Activated naive CD8-positive, alpha-beta T cell (primary cell): Measurements from ENCODE around the gene TEX19.

Source experiments
- H3K27ac Mint-ChIP-seq: one replicate; pipeline ENCODE4 v1.8.0; 2021; ENCODE audit warnings: mixed read lengths
- H3K27me3 Mint-ChIP-seq: one replicate; pipeline ENCODE4 v1.8.0; 2021; ENCODE audit warnings: mixed read lengths
- H3K36me3 Mint-ChIP-seq: one replicate; pipeline ENCODE4 v1.8.0; 2021; ENCODE audit warnings: mixed read lengths
- H3K4me1 Mint-ChIP-seq: one replicate; pipeline ENCODE4 v1.8.0; 2021; ENCODE audit warnings: low read depth, mixed read lengths
- H3K4me3 Mint-ChIP-seq: one replicate; pipeline ENCODE4 v1.8.0; 2021; ENCODE audit warnings: mild to moderate bottlenecking, mixed read lengths
- H3K9me3 Mint-ChIP-seq: one replicate; pipeline ENCODE4 v1.8.0; 2021; ENCODE audit warnings: low read depth, mixed read lengths

Gene TEX19

GRCh38 chr17:82392209-82392920 lies 33.3 kb downstream of the TEX19 start:
- peaks cover 2% of the 10 kb centered on the region for H3K36me3 Mint-ChIP-seq
- H3K27me3 Mint-ChIP-seq, result no peaks in the 10 kb centered on the region
- no peak overlapping the region for H3K4me3 Mint-ChIP-seq
- peaks cover 2% of the 10 kb centered on the region for H3K4me1 Mint-ChIP-seq
- no peaks in the 10 kb centered on the region for H3K9me3 Mint-ChIP-seq
- no peak overlapping the region for H3K27ac Mint-ChIP-seq

GRCh38 chr17:82392941-82393340 lies 33.9 kb downstream of the TEX19 start:
- Mint-ChIP-seq H3K27me3 (no peaks in the 10 kb centered on the region), H3K4me3 (no peak overlapping the region), H3K4me1 (no peaks in the 10 kb centered on the region), H3K27ac (no peak overlapping the region), H3K36me3 (peaks cover 2% of the 10 kb centered on the region), H3K9me3 (no peaks in the 10 kb centered on the region)

- Mint-ChIP-seq H3K27ac (no peak overlapping the region), H3K4me3 (no peak overlapping the region), H3K9me3 (no peaks in the 10 kb centered on the region), H3K36me3 (peaks cover 2% of the 10 kb centered on the region), H3K4me1 (no peaks in the 10 kb centered on the region), H3K27me3 (no peaks in the 10 kb centered on the region)
Observed at GRCh38 chr17:82394278-82394677, 35.2 kb downstream of the TEX19 start.

- H3K4me3 Mint-ChIP-seq, result no peak overlapping the region
- no peak overlapping the region for H3K27ac Mint-ChIP-seq
- peaks cover 4% of the 10 kb centered on the region for H3K36me3 Mint-ChIP-seq
- peaks cover 14% of the 10 kb centered on the region for H3K4me1 Mint-ChIP-seq
- no peaks in the 10 kb centered on the region for H3K9me3 Mint-ChIP-seq
- H3K27me3 Mint-ChIP-seq, result no peaks in the 10 kb centered on the region
Observed at GRCh38 chr17:82396601-82397435, 37.8 kb downstream of the TEX19 start.

- no peak overlapping the region for H3K27ac Mint-ChIP-seq
- H3K4me1 Mint-ChIP-seq, result peaks cover 15% of the 10 kb centered on the region
- H3K9me3 Mint-ChIP-seq, result no peaks in the 10 kb centered on the region
- no peak overlapping the region for H3K4me3 Mint-ChIP-seq
- peaks cover 4% of the 10 kb centered on the region for H3K36me3 Mint-ChIP-seq
- H3K27me3 Mint-ChIP-seq, result no peaks in the 10 kb centered on the region
Observed at GRCh38 chr17:82397449-82398335, 38.6 kb downstream of the TEX19 start.

- peaks cover 15% of the 10 kb centered on the region for H3K4me1 Mint-ChIP-seq
- peaks cover 7% of the 10 kb centered on the region for H3K36me3 Mint-ChIP-seq
- no peak overlapping the region for H3K27ac Mint-ChIP-seq
- no peak overlapping the region for H3K4me3 Mint-ChIP-seq
- no peaks in the 10 kb centered on the region for H3K9me3 Mint-ChIP-seq
- no peaks in the 10 kb centered on the region for H3K27me3 Mint-ChIP-seq
Observed at GRCh38 chr17:82399041-82399441, 40.0 kb downstream of the TEX19 start.

GRCh38 chr17:82399601-82400101 lies 40.6 kb downstream of the TEX19 start:
- Mint-ChIP-seq H3K4me3 (no peak overlapping the region), H3K4me1 (peaks cover 15% of the 10 kb centered on the region), H3K9me3 (no peaks in the 10 kb centered on the region), H3K27me3 (no peaks in the 10 kb centered on the region), H3K36me3 (peaks cover 7% of the 10 kb centered on the region), H3K27ac (no peak overlapping the region)

GRCh38 chr17:82400206-82400605 lies 41.2 kb downstream of the TEX19 start:
- H3K4me3 Mint-ChIP-seq, result no peak overlapping the region
- peaks cover 7% of the 10 kb centered on the region for H3K36me3 Mint-ChIP-seq
- peaks cover 15% of the 10 kb centered on the region for H3K4me1 Mint-ChIP-seq
- no peaks in the 10 kb centered on the region for H3K27me3 Mint-ChIP-seq
- no peaks in the 10 kb centered on the region for H3K9me3 Mint-ChIP-seq
- H3K27ac Mint-ChIP-seq, result no peak overlapping the region

GRCh38 chr17:82400830-82401229 lies 41.8 kb downstream of the TEX19 start:
- peak overlapping the region; percentile 86 for H3K4me3 Mint-ChIP-seq

GRCh38 chr17:82402865-82403264 lies 43.8 kb downstream of the TEX19 start:
- Mint-ChIP-seq H3K9me3 (no peaks in the 10 kb centered on the region), H3K27ac (no peak overlapping the region), H3K4me1 (peaks cover 20% of the 10 kb centered on the region), H3K4me3 (no peak overlapping the region), H3K27me3 (no peaks in the 10 kb centered on the region), H3K36me3 (peaks cover 9% of the 10 kb centered on the region)

More at GRCh38 chr17:82400830-82401229, 41.8 kb downstream of the TEX19 start:
- Mint-ChIP-seq H3K9me3 (no peaks in the 10 kb centered on the region), H3K27ac (peak overlapping the region; percentile 76), H3K4me1 (peaks cover 15% of the 10 kb centered on the region), H3K27me3 (no peaks in the 10 kb centered on the region), H3K36me3 (peaks cover 7% of the 10 kb centered on the region)

GRCh38 chr17:82403662-82404660 lies 44.9 kb downstream of the TEX19 start:
- Mint-ChIP-seq H3K27me3 (no peaks in the 10 kb centered on the region), H3K4me3 (no peak overlapping the region), H3K36me3 (peaks cover 9% of the 10 kb centered on the region), H3K27ac (no peak overlapping the region), H3K9me3 (no peaks in the 10 kb centered on the region), H3K4me1 (peaks cover 20% of the 10 kb centered on the region)

GRCh38 chr17:82405051-82405450 lies 46.0 kb downstream of the TEX19 start:
- Mint-ChIP-seq H3K4me1 (peaks cover 20% of the 10 kb centered on the region), H3K9me3 (no peaks in the 10 kb centered on the region), H3K36me3 (peaks cover 9% of the 10 kb centered on the region), H3K27me3 (no peaks in the 10 kb centered on the region), H3K4me3 (no peak overlapping the region), H3K27ac (no peak overlapping the region)

- Mint-ChIP-seq H3K9me3 (no peaks in the 10 kb centered on the region), H3K27ac (no peak overlapping the region), H3K27me3 (no peaks in the 10 kb centered on the region), H3K36me3 (peaks cover 7% of the 10 kb centered on the region), H3K4me1 (peaks cover 12% of the 10 kb centered on the region), H3K4me3 (no peak overlapping the region)
Observed at GRCh38 chr17:82406131-82406671, 47.2 kb downstream of the TEX19 start.
